Epidermal melanocyte (primary cell): ENCODE measurements around the gene MAN1C1.
"Not testable (repeated sequence)": the region's sequence is repeated elsewhere in the genome, so short reads cannot be mapped to it uniquely, and the experiment has no call there.

Experiments used
- DNase-seq: peaks from one replicate; pipeline ENCODE4 v3.0.0; 2011; ENCODE audit warnings: low spot score; ENCODE audit not compliant: insufficient read length

MAN1C1 gene

DNA sequence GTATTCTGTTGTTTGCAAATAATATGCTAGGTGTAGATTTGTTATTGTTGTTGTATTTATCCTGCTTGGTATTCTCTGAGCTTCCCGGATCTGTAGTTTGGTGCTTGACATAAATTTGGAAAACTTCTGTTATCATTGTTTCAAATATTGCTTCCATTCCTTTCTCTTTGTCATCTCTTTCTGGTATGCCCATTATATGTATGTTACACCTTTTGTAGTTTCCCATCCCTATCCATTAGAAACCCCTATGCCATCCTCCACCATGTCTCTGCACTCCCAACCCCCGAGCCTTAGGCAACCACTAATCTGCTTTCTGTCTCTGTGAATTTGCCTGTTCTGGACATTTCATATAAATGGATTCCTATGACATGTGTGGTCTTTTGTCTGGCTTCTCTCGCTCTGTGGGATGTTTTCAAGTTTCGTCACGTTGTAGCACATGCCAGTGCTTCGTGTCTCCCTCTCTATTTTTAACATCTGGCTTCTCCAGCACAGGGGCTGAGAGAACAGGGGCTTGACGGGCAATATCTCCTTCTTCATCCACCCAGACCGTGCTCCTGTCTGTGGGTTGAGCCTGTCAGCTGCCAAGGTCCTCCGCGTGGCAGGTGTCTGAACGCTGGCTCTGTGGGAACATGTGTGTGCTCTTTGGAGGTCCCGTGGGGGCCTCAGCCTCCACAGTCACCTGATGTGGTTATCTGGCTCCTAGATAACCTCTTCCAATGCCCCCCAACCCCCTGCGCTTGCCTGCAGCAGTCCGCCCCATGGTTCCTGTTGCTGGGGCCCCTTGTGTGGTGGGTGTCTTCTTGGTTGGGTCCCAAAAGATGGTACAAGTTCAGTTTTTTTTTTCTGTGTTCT lies 32.8 kb upstream of the MAN1C1 start:
- no peak for DNase-seq

- no peak for DNase-seq
Measured at GRCh38 chr1:25586181-25586588, 30.4 kb upstream of the MAN1C1 start.

GRCh38 chr1:25587290-25587689 lies 29.3 kb upstream of the MAN1C1 start:
- DNase-seq: no peak

DNA sequence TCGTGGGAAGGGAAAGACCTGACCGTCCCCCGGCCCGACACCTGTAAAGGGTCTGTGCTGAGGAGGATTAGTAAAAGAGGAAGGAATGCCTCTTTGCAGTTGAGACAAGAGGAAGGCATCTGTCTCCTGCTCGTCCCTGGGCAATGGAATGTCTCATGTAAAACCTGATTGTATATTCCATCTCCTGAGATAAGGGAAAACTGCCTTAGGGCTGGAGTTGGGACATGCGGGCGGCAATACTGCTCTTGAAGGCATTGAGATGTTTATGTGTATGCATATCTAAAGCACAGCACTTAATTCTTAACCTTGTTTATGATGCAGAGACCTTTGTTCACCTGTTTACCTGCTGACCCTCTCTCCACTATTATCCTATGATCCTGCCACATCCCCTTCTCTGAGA lies 28.4 kb upstream of the MAN1C1 start:
- not testable (repeated sequence) for DNase-seq

- not testable (repeated sequence) for DNase-seq
Measured at GRCh38 chr1:25588786-25589185, 27.8 kb upstream of the MAN1C1 start.

- no peak for DNase-seq
Measured at GRCh38 chr1:25590096-25590824, 26.3 kb upstream of the MAN1C1 start.

DNA sequence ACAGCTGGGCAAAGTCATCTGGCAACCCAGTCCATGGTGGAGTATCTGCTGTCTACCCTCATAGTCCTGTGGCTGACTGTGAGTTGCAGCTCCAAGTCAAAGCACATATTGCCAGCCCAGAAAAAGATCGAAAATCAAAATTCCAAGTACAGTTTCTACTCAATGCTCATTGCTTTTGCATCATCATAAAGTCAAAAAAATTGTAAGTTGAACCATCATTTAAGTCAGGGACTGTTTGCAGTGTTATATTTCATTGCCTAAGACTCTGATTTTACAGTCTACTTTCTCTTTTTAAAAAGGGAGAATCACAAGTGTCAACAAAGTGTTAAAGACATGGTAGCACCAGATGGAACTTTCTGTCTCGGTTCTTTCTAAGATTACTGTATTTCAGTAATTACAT lies 22.7 kb upstream of the MAN1C1 start:
- DNase-seq: no peak

DNA sequence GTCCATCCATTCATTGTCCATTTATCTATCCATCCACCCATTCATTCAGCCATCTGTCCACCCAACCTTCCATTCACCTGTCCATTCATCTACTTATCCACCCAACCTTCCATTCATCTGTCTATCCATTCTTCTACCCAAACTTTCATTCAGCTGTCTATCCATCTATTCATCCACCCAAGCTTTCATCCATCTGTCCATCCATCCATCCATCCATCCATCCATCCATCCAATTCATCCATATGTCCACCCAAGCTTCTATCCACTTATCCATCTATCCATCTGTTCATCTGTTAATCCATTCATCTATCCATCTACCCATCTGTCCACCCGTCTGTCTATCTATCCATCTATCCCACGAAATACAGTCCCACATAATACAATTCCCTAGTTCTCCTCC lies 21.6 kb upstream of the MAN1C1 start:
- DNase-seq: no peak

GRCh38 chr1:25596641-25597040 lies 19.9 kb upstream of the MAN1C1 start:
- DNase-seq: not testable (repeated sequence)

DNA sequence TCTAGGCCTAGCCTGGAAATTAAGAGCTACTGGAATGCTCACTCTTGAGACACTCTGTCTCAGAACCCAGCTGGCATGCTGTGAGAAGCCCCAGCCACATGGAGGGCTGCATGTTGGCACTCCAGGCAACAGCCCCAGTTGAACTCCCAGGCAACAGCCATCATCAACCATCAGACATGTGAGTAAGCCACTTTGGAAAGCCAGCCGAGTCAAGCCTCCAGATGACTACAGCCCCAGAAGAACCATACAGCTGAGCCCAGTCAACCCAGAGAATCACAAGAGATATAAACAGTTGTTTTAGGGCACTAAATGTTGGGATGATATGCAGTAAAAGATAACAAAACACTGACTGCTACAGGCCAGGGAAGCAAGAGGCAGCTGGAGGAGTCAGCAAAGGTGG lies 17.7 kb upstream of the MAN1C1 start:
- no peak for DNase-seq

DNA sequence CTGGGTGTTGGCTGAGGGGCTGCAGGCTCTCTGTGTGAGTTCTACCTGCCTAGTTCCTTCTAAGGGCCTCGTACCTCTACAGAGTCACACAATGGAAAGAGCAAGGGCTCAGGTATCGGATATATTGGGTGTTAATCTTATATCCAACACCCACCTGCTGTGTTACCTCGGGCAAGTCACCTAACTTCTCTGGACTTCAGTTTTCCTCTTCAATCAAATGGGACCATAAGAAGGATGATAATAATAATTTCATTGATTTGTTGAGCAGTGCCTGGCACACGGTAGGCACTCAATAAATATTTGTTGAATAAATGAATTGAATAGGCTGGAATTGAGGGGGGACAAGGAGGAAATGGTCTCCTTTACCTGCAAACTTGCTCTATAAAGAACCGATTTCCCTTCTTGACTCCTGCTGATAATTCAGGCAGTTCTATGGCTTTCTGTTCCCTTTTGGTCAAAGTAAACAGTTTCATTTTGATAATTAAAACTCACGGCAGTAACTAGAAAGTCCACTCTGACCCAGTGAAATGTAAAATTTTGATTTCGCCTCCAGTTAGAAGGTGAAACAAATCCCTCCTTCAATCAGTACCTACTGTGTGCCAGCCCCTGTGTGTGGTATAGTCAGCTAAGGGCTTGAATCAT lies 16.5 kb upstream of the MAN1C1 start:
- DNase-seq: no peak

DNA sequence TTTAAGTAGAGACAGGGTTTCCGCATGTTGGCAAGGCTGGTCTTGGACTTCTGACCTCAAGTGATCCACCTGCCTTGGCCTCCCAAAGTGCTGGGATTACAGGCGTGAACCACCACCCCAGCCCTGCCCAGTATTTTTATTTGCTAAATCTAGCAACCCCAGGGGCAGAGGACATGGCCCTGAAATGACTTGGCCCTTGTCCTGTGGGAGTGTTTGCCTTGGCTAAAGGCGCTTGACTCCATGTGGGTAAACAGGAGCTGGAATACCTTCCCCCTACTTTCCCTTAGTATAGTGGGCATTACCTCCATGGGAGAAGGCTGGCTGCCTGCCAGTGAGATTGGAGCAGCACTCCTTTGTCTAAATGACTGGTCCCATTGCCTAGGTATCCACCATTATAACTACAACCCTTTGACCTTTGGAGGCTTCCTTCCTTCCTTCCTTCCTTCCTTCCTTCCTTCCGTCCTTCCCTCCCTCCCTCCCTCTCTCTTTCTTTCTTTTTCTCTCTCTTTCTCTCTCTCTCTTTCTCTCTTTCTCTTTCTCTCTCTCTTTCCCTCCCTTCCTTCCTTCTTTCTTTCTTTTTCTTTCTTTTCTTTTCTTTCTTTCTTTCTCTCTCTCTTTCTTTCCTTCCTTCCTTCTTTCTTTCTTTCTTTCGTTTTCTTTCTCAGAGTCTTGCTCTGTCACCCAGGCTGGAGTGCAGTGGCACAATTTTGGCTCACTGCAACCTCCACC lies 15.5 kb upstream of the MAN1C1 start:
- not testable (repeated sequence) for DNase-seq

DNA sequence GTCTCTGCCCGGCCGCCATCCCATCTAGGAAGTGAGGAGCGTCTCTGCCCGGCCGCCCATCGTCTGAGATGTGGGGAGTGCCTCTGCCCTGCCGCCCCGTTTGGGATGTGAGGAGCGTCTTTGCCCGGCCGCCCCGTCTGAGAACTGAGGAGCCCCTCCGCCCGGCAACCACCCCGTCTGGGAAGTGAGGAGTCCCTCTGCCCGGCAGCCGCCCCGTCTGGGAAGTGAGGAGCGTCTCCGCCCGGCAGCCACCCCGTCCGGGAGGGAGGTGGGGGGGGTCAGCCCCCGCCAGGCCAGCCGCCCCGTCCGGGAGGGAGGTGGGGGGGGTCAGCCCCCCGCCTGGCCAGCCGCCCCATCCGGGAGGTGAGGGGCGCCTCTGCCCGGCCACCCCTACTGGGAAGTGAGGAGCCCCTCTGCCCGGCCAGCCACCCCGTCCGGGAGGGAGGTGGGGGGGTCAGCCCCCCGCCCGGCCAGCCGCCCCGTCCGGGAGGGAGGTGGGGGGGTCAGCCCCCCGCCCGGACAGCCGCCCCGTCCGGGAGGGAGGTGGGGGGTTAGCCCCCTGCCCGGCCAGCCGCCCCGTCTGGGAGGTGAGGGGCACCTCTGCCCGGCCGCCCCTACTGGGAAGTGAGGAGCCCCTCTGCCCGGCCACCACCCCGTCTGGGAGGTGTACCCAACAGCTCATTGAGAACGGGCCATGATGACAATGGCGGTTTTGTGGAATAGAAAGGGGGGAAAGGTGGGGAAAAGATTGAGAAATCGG lies 12.6 kb upstream of the MAN1C1 start:
- DNase-seq: not testable (repeated sequence)

GRCh38 chr1:25607123-25607522 lies 9.5 kb upstream of the MAN1C1 start:
- DNase-seq: no peak

GRCh38 chr1:25608488-25609178 lies 8.0 kb upstream of the MAN1C1 start:
- DNase-seq: peak; percentile 75

DNA sequence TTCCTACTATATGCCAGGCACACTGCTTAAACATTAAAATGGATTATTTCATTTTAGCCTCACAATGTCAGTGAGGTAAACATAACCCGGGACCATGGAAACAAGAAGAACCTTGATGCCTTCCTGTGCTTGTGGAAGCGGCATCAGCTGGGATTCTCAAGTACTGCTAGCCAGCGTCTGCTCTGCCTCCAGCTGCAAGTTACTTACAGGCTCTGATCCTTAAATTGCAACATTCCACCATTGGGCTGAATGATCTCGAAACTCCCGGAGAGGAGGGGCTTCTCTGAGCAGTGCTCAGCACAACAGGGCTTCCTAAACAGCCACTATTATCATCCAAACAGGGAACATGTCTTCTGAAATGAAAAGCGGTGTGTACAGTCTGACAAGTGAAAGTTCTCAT lies 6.7 kb upstream of the MAN1C1 start:
- no peak for DNase-seq

DNA sequence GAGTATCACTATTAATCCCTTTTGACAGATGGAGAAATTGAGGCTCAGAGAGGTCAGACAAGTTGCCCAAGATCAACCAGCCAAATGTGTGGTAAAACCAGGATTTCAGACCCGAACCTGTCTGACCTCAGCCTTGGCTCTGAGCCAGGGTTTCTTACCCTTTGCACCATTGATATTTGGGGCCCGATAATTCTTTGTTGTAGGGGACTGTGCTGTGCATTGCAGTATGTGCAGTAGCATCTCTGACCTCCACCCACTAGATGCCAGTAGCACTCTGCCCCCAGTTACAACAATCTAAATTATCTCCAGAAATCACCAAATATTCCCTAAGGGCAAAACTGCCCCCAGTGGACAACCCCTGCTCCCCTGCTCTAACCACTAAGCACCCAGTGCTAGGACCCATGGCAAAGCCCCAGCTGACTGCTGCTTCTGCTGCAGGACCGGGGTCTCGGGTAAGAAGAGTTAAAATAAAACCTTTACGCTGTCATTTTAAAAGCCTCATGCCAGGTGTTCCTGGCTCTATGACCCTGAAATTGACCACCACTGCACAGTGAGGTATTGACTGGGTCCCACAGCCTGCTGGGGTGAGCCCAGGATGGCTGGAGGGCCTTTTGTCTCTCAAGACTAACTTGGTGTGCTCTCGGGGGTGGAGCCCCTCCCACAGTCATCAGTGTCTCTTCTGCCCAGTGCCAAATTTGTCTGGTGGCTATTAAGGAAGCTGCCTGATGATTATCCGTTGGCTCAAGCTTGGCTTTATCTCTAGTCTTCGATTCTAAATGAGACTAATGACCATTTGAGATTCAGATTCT lies 5.6 kb upstream of the MAN1C1 start:
- DNase-seq: no peak

DNA sequence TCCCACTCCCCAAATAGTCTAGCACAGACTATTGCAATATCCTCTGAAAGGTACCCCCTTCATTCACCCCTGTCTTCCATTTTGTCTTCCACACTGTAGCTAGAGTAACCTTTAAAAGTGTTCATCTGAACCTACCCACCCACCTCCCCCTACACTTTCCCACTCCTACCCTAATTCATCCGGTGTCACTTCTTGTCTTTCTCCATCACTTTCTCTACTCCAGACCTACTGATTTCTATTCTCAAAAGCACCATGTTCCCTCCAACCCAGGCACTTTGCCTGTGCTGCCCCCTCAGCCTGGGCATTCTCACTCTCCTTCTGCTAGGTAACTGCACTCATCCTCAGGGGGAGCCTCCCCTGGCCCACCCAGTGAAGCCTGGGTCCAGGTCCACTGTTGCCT lies 4.7 kb upstream of the MAN1C1 start:
- DNase-seq: no peak

DNA sequence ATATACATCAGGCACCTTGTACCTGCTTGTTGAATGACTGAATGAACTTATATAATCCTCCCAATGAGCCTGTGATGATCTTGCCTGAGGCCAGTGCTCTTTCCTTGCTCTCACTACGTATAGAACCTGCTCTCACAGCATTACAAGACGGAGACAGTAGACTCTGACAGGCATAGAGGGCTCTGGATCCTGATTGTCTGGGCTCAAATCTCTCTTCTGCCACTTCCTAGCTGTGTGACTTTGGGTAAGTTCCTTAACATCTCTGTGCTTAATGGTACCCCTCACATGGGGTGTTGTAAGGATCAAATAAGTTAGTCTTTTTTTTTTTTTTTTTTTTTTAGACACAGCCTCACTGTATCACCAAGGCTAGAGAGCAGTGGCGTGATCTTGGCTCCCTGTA lies 4.2 kb upstream of the MAN1C1 start:
- no peak for DNase-seq
